H54 (cell line): ENCODE results near the gene ATG5.
A peak's percentile ranks its signal among the peaks of the same experiment; 100 is the strongest.
"Not testable (repeated sequence)": the region's sequence is repeated elsewhere in the genome, so short reads cannot be mapped to it uniquely, and the experiment has no call there.

Experiments
- DNase-seq: peaks from one replicate; pipeline ENCODE4 v3.0.0; 2011; ENCODE audit warnings: low spot score, mixed read lengths; ENCODE audit not compliant: insufficient read length
- FAIRE-seq: peaks from 3 replicates; lab custom pipeline; 2011; peaks lifted over from hg19 to GRCh38; lab: Jason Lieb, UNC
- POLR2A ChIP-seq: IDR thresholded peaks from 2 replicates; pipeline ENCODE4 v1.6.1; 2011; ENCODE audit warnings: low read depth, mild to moderate bottlenecking, low read length

The ATG5 gene

GRCh38 chr6:106162921-106163320 is 162.6 kb downstream of the ATG5 start:
- no peak for DNase-seq
- TF ChIP-seq POLR2A: no peak

GRCh38 chr6:106161893-106162292 is 163.7 kb downstream of the ATG5 start:
- FAIRE-seq: no peak
- TF ChIP-seq POLR2A: no peak
- DNase-seq: no peak

More at GRCh38 chr6:106162921-106163320, 162.6 kb downstream of the ATG5 start:
- FAIRE-seq: no peak

- no peak for FAIRE-seq
- no peak for TF ChIP-seq POLR2A
- DNase-seq: no peak
Measured at GRCh38 chr6:106161311-106161874, 164.2 kb downstream of the ATG5 start.

GRCh38 chr6:106160189-106160588 is 165.4 kb downstream of the ATG5 start:
- DNase-seq (no peak), FAIRE-seq (no peak)
- TF ChIP-seq POLR2A: no peak

- TF ChIP-seq POLR2A: no peak
- peak; percentile 53 for FAIRE-seq
- peak; percentile 43 for DNase-seq
Measured at GRCh38 chr6:106159531-106159940, 166.0 kb downstream of the ATG5 start.

GRCh38 chr6:106158816-106159215 is 166.7 kb downstream of the ATG5 start:
- no peak for FAIRE-seq
- no peak for DNase-seq
- TF ChIP-seq POLR2A: no peak

- no peak for DNase-seq
- no peak for FAIRE-seq
- TF ChIP-seq POLR2A: no peak
Measured at GRCh38 chr6:106156863-106157262, 168.7 kb downstream of the ATG5 start.

- FAIRE-seq (no peak), DNase-seq (no peak)
- no peak for TF ChIP-seq POLR2A
Measured at GRCh38 chr6:106156413-106156812, 169.1 kb downstream of the ATG5 start.

- no peak for TF ChIP-seq POLR2A
- DNase-seq: no peak
- no peak for FAIRE-seq
Measured at GRCh38 chr6:106155219-106155830, 170.2 kb downstream of the ATG5 start.

GRCh38 chr6:106154326-106154725 is 171.2 kb downstream of the ATG5 start:
- TF ChIP-seq POLR2A: no peak
- DNase-seq (no peak), FAIRE-seq (no peak)

GRCh38 chr6:106152952-106153351 is 172.6 kb downstream of the ATG5 start:
- DNase-seq: no peak
- no peak for FAIRE-seq

GRCh38 chr6:106152476-106152875 is 173.1 kb downstream of the ATG5 start:
- not testable (repeated sequence) for FAIRE-seq, DNase-seq

More at GRCh38 chr6:106152952-106153351, 172.6 kb downstream of the ATG5 start:
- no peak for TF ChIP-seq POLR2A

GRCh38 chr6:106149472-106150069 is 176.0 kb downstream of the ATG5 start:
- FAIRE-seq: no peak
- TF ChIP-seq POLR2A: no peak
- no peak for DNase-seq

GRCh38 chr6:106147476-106147875 is 178.1 kb downstream of the ATG5 start:
- FAIRE-seq (no peak), DNase-seq (no peak)
- TF ChIP-seq POLR2A: no peak

- no peak for FAIRE-seq
- no peak for TF ChIP-seq POLR2A
- no peak for DNase-seq
Measured at GRCh38 chr6:106146852-106147351, 178.7 kb downstream of the ATG5 start.
